ENCODE measurements around the gene USP46.

DNA sequence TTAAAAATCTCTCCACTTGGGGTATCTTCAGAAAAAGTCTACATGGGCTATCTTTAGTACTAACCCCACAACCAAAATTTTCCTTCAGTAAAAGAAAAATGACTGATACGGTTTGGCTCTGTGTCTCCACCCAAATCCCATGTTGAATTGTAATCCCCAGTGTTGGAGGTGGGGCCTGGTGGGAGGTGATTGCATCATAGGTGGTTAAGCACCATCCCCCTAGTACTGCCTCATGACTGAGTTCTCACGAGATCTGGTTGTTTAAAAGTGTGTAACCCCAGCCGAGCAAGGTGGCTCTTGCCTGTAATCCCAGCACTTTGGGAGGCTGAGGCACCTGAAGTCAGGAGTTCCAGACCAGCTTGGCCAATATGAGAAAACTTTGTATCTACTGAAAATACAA lies 66.8 kb downstream of the USP46 start:
- TF ChIP-seq, protein P1, sequence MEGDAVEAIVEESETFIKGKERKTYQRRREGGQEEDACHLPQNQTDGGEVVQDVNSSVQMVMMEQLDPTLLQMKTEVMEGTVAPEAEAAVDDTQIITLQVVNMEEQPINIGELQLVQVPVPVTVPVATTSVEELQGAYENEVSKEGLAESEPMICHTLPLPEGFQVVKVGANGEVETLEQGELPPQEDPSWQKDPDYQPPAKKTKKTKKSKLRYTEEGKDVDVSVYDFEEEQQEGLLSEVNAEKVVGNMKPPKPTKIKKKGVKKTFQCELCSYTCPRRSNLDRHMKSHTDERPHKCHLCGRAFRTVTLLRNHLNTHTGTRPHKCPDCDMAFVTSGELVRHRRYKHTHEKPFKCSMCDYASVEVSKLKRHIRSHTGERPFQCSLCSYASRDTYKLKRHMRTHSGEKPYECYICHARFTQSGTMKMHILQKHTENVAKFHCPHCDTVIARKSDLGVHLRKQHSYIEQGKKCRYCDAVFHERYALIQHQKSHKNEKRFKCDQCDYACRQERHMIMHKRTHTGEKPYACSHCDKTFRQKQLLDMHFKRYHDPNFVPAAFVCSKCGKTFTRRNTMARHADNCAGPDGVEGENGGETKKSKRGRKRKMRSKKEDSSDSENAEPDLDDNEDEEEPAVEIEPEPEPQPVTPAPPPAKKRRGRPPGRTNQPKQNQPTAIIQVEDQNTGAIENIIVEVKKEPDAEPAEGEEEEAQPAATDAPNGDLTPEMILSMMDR (IDR thresholded peaks at IDR 0.05; ENCODE audit: control extremely low read depth in 1 of 3, insufficient read depth in 1 of 3, low read depth in 1 of 3, low read length in 3 of 3): no peak
- peak; percentile 90 for TF ChIP-seq CEBPB (IDR thresholded peaks at IDR 0.05; ENCODE audit: low read depth, low read length)
- TF ChIP-seq YY1 (IDR thresholded peaks at IDR 0.05; ENCODE audit: low read depth, low read length): no peak
- TF ChIP-seq SP4 (IDR thresholded peaks at IDR 0.05; ENCODE audit: low read length): no peak
- peak; percentile 12; the same call in 1 of the 2 replicates for TF ChIP-seq POLR2AphosphoS5 (IDR thresholded peaks at IDR 0.05; ENCODE audit: low read depth, low read length)
- TF ChIP-seq ATF3 (IDR thresholded peaks at IDR 0.05; ENCODE audit: insufficient read depth, low read depth, low read length): peak; percentile 56; the same call in 1 of the 2 replicates
- no peak for TF ChIP-seq POLR2A (IDR thresholded peaks at IDR 0.05; ENCODE audit: control extremely low read depth in 1 of 2, low read depth in 2 of 2, low read length in 2 of 2)
- no peak for TF ChIP-seq GABPA (IDR thresholded peaks at IDR 0.05; ENCODE audit: borderline replicate concordance, insufficient read depth, low read length)
- no peak for TF ChIP-seq CBX5 (IDR thresholded peaks at IDR 0.05; ENCODE audit: low read depth, low read length)
- no peak for TF ChIP-seq SRF (IDR thresholded peaks at IDR 0.05; ENCODE audit: low read depth, low read length)
- no peak for TF ChIP-seq TAF1 (IDR thresholded peaks at IDR 0.05; ENCODE audit: low read depth, low read length)
- TF ChIP-seq EZH2 (IDR thresholded peaks at IDR 0.05; ENCODE audit: low read depth, low read length, severe bottlenecking): no peak
- TF ChIP-seq NANOG (IDR thresholded peaks at IDR 0.05; ENCODE audit: insufficient read depth, low read depth, low read length, poor library complexity, severe bottlenecking): no peak
